Progenitor cell of endocrine pancreas (in vitro differentiated cells): Measurements from ENCODE around the gene GPRASP3. TPM values are rescaled to one million over a fixed set of nuclear protein-coding genes. Genes with fewer than 3 reads are reported as not detected.
"Not testable (repeated sequence)": the region's sequence is repeated elsewhere in the genome, so short reads cannot be mapped to it uniquely, and the experiment has no call there.

Experiments used
- DNase-seq: peaks from one replicate; pipeline ENCODE4 v3.0.0; 2021; ENCODE audit warnings: low spot score; ENCODE audit not compliant: unreplicated experiment
- H3K27ac Mint-ChIP-seq: 2 replicates; pipeline ENCODE4 v1.8.0; 2021; ENCODE audit warnings: mild to moderate bottlenecking, moderate library complexity, mixed read lengths
- H3K27me3 Mint-ChIP-seq: 2 replicates; pipeline ENCODE4 v1.8.0; 2021; ENCODE audit warnings: mixed read lengths
- H3K36me3 Mint-ChIP-seq: 2 replicates; pipeline ENCODE4 v1.8.0; 2022; ENCODE audit warnings: mixed read lengths; ENCODE audit not compliant: insufficient read depth
- H3K4me1 Mint-ChIP-seq: 2 replicates; pipeline ENCODE4 v1.8.0; 2021; ENCODE audit warnings: low read depth, mixed read lengths
- H3K4me3 Mint-ChIP-seq: 2 replicates; pipeline ENCODE4 v1.8.0; 2021; ENCODE audit warnings: low read depth, mild to moderate bottlenecking, moderate library complexity, mixed read lengths
- H3K9me3 Mint-ChIP-seq: 2 replicates; pipeline ENCODE4 v1.8.0; 2021; ENCODE audit warnings: low read depth, mixed read lengths
- total RNA-seq: library from RNA; stranded (reverse); gene quantifications from 2 replicates; pipeline ENCODE4 v1.2.1, GENCODE V29; 2021
- TF ChIP-seq, protein P1 (sequence below): fragments of 200-600 bp; sonication (generic); IDR thresholded peaks from one replicate; pipeline ENCODE4 v1.5.0; 2021; ENCODE audit warnings: antibody characterized with exemption, mild to moderate bottlenecking; ENCODE audit not compliant: unreplicated experiment

Gene GPRASP3
- total RNA-seq, 1 donor from 2014 or later = 8.9 TPM

DNA sequence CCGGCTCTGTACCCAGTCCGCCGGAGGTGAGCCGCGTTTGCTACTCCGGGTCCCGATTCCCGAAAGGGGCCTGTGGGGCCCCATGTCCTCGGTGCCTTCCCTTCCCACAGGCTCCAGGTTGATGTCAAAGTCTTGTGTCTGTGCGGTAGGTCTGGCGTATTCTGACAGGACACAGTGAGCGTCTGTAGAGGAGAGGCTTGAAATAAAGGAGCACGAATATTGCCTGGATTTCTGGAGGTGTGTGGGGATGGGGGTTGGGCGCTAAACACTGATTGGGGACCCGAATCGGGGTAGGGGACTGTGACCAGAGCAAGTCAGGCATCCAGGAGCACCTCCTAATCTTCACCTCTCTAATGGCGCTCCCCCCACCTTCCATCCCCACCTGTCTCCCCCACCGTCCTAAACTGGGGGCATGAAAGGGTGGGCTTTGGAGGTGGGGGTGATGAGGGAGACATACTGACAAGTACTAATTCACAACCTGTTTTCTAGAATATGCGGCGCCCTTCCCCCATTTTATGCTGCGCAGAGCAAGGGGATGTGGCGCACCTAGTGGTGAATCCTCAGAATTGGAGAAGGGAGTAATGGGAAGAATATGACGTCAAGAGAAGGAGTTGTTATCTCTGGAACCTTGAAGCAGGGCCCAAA lies 7.4 kb upstream of the GPRASP3 start:
- peaks cover 11% of the 10 kb centered on the region for H3K27me3 Mint-ChIP-seq
- H3K4me1 Mint-ChIP-seq = no peaks in the 10 kb centered on the region
- no peak for DNase-seq
- H3K27ac Mint-ChIP-seq = peak overlapping the region; percentile 90
- peak overlapping the region; percentile 80 for H3K4me3 Mint-ChIP-seq
- peaks cover 6% of the 10 kb centered on the region for H3K9me3 Mint-ChIP-seq
- peaks cover 7% of the 10 kb centered on the region for H3K36me3 Mint-ChIP-seq
- TF ChIP-seq, protein P1, sequence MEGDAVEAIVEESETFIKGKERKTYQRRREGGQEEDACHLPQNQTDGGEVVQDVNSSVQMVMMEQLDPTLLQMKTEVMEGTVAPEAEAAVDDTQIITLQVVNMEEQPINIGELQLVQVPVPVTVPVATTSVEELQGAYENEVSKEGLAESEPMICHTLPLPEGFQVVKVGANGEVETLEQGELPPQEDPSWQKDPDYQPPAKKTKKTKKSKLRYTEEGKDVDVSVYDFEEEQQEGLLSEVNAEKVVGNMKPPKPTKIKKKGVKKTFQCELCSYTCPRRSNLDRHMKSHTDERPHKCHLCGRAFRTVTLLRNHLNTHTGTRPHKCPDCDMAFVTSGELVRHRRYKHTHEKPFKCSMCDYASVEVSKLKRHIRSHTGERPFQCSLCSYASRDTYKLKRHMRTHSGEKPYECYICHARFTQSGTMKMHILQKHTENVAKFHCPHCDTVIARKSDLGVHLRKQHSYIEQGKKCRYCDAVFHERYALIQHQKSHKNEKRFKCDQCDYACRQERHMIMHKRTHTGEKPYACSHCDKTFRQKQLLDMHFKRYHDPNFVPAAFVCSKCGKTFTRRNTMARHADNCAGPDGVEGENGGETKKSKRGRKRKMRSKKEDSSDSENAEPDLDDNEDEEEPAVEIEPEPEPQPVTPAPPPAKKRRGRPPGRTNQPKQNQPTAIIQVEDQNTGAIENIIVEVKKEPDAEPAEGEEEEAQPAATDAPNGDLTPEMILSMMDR = peak; percentile 62

DNA sequence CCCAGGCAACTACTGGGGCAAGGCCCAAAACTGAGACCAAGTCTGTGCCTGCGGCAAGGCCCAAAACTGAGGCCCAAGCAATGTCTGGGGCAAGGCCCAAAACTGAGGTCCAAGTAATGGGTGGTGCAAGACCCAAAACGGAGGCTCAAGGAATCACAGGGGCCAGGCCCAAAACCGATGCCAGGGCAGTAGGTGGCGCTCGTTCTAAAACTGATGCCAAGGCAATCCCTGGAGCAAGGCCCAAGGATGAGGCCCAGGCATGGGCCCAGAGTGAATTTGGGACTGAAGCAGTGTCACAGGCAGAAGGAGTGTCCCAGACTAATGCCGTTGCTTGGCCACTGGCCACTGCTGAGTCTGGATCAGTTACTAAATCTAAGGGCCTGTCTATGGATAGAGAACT lies 5.5 kb upstream of the GPRASP3 start:
- peaks cover 7% of the 10 kb centered on the region for H3K36me3 Mint-ChIP-seq
- peaks cover 6% of the 10 kb centered on the region for H3K9me3 Mint-ChIP-seq
- peaks cover 11% of the 10 kb centered on the region for H3K27me3 Mint-ChIP-seq
- no peaks in the 10 kb centered on the region for H3K4me1 Mint-ChIP-seq
- TF ChIP-seq, protein P1 = no peak
- DNase-seq = no peak
- H3K4me3 Mint-ChIP-seq = no peak overlapping the region
- H3K27ac Mint-ChIP-seq = no peak overlapping the region

DNA sequence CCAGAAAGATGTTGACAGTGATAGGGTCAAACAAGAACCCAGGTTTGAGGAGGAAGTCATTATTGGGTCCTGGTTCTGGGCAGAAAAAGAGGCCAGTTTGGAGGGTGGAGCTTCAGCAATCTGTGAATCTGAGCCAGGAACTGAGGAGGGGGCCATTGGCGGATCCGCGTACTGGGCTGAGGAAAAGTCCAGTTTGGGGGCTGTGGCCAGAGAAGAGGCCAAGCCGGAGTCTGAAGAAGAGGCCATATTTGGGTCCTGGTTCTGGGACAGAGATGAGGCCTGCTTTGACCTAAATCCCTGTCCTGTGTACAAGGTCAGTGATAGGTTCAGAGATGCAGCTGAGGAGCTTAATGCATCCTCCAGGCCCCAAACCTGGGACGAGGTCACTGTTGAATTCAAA lies 4.6 kb upstream of the GPRASP3 start:
- Mint-ChIP-seq H3K27me3 (peaks cover 6% of the 10 kb centered on the region), H3K4me1 (no peaks in the 10 kb centered on the region), H3K36me3 (peaks cover 7% of the 10 kb centered on the region), H3K27ac (no peak overlapping the region), H3K9me3 (peaks cover 3% of the 10 kb centered on the region), H3K4me3 (no peak overlapping the region)
- no peak for DNase-seq
- TF ChIP-seq, protein P1 = no peak

DNA sequence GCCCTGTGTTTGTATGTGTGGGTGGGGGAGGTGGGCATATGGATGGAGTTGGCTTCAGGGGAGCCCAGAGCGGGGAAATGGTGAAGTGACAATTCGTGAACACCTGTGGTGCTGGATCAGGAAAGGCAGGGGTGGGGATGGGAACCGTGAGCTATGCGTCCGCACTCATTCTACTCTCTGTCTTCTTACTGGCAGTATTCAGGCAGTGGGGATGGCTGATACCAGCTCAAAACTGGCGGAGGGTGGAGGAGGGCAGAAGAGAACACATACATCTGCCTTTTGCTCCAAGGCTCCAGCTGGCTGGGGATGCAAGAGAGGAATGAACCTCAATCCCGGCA lies 595 bp downstream of the GPRASP3 start:
- not testable (repeated sequence) for DNase-seq, H3K27ac Mint-ChIP-seq, H3K36me3 Mint-ChIP-seq, H3K4me1 Mint-ChIP-seq, H3K27me3 Mint-ChIP-seq, H3K9me3 Mint-ChIP-seq, H3K4me3 Mint-ChIP-seq

DNA sequence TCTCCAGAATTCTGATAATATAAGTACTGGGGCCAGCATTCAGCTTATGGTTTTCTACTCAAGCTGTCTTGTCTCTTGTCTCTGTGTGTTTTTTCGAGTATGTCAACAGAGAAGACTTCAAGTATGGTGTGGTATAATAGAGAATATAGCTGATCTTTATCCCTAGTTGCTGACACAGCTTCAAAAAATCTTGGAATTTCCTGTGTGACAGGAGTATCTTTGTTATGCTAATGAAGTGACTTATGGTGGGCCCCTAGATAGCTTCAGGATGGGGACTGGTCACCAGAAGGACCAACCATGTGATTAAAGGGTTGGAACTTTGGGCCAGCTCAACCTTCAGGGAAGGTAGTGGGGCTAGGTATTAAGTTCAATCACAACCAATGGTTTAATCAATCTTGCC lies 2.9 kb downstream of the GPRASP3 start:
- Mint-ChIP-seq H3K4me1 (no peaks in the 10 kb centered on the region), H3K27ac (no peak overlapping the region), H3K27me3 (no peaks in the 10 kb centered on the region), H3K4me3 (no peak overlapping the region), H3K9me3 (peaks cover 3% of the 10 kb centered on the region), H3K36me3 (peaks cover 2% of the 10 kb centered on the region)
- DNase-seq = no peak
- TF ChIP-seq, protein P1 = no peak

DNA sequence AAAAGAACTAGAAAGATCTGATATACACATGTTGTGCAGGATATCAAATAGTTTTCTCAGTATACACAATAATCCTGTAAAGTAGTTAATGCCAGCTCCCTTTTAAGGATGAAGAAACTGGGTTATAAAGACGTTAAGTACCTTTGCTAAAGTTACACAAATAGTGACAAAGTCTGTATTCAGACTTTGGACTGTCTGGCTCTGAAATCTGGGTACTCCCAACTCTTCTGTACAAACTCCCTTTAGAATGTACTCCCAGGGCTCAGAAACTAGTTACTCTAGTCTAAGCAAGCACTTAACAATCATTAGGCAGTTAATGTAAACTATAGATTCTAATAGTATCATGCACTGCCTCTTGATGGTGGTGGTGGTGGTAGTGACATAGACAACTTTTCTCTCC lies 7.2 kb downstream of the GPRASP3 start:
- H3K4me3 Mint-ChIP-seq = no peak overlapping the region
- no peak for DNase-seq
- TF ChIP-seq, protein P1 = no peak
- H3K27ac Mint-ChIP-seq = no peak overlapping the region
- no peaks in the 10 kb centered on the region for H3K27me3 Mint-ChIP-seq
- H3K36me3 Mint-ChIP-seq = no peaks in the 10 kb centered on the region
- no peaks in the 10 kb centered on the region for H3K4me1 Mint-ChIP-seq
- H3K9me3 Mint-ChIP-seq = peaks cover 11% of the 10 kb centered on the region
